Cardiac muscle cell (in vitro differentiated cells and primary cell): ENCODE data around the gene PSME2. TPM values are rescaled to one million over a fixed set of nuclear protein-coding genes. Genes with fewer than 3 reads are reported as not detected.

Experiments used
- DNase-seq, 2 donors: peaks; one replicate each; pipeline versions ENCODE4 v3.0.0 to v3.0.0-alpha.2; 2010 to 2017; ENCODE audit warnings: low read depth in 1 of 2, low spot score in 1 of 2
- H3K27ac ChIP-seq: fragments of 200-600 bp; sonication (generic); 2 replicates; pipeline ENCODE4 v1.5.1; 2016
- H3K27me3 ChIP-seq: fragments of 200-600 bp; sonication (generic); 2 replicates; pipeline ENCODE4 v1.6.0; 2016; ENCODE audit warnings: control low read depth
- H3K36me3 ChIP-seq: fragments of 200-600 bp; sonication (generic); 2 replicates; pipeline ENCODE4 v1.5.1; 2016; ENCODE audit warnings: control low read depth
- H3K4me1 ChIP-seq: fragments of 200-600 bp; sonication (generic); 2 replicates; pipeline ENCODE4 v1.8.1; 2017; ENCODE audit warnings: low read depth, mild to moderate bottlenecking, mixed run types
- H3K4me3 ChIP-seq: fragments of 200-600 bp; sonication (generic); 2 replicates; pipeline ENCODE4 v1.5.1; 2016; ENCODE audit warnings: mild to moderate bottlenecking
- H3K9me3 ChIP-seq: fragments of 200-600 bp; sonication (generic); 2 replicates; pipeline ENCODE4 v1.5.1; 2017; ENCODE audit warnings: low read depth, mild to moderate bottlenecking, control low read depth
- CTCF ChIP-seq: IDR thresholded peaks from 2 replicates; pipeline ENCODE4 v1.5.1; 2012; ENCODE audit warnings: low read depth, mild to moderate bottlenecking, low read length
- polyA plus RNA-seq: library from polyadenylated mRNA; unstranded; fragments of >200 nt; fragmentation: Nextera tagmentation; extraction: Ambion mirVana; gene quantifications from 2 replicates; pipeline ENCODE4 v1.2.1, GENCODE V29; 2016
- total RNA-seq: library from RNA; depleted of rRNA; stranded (reverse); fragments of >200 nt; gene quantifications from 2 replicates; pipeline ENCODE4 v1.2.3, GENCODE V29; 2016

The PSME2 gene
- total and polyA plus RNA-seq, 2 experiments from 2014 or later, result 92.3 to 331 TPM

- H3K4me1 ChIP-seq, result peaks cover 14% of the 10 kb centered on the region
- H3K4me3 ChIP-seq, result no peak overlapping the region
- H3K27ac ChIP-seq, result peak overlapping the region; percentile 25
- TF ChIP-seq CTCF, result no peak
- H3K36me3 ChIP-seq, result peaks cover 15% of the 10 kb centered on the region
- H3K27me3 ChIP-seq, result no peaks in the 10 kb centered on the region
- no peak for DNase-seq
- no peaks in the 10 kb centered on the region for H3K9me3 ChIP-seq
Observed at GRCh38 chr14:24137529-24138395, 8.6 kb downstream of the PSME2 start.

GRCh38 chr14:24136684-24137528 lies 9.5 kb downstream of the PSME2 start:
- Histone ChIP-seq H3K36me3 (peaks cover 15% of the 10 kb centered on the region), H3K4me3 (peak overlapping the region; percentile 63), H3K27me3 (no peaks in the 10 kb centered on the region), H3K4me1 (peaks cover 22% of the 10 kb centered on the region), H3K27ac (peak overlapping the region; percentile 25), H3K9me3 (no peaks in the 10 kb centered on the region)
- TF ChIP-seq CTCF, result no peak
- no peak for DNase-seq

DNA sequence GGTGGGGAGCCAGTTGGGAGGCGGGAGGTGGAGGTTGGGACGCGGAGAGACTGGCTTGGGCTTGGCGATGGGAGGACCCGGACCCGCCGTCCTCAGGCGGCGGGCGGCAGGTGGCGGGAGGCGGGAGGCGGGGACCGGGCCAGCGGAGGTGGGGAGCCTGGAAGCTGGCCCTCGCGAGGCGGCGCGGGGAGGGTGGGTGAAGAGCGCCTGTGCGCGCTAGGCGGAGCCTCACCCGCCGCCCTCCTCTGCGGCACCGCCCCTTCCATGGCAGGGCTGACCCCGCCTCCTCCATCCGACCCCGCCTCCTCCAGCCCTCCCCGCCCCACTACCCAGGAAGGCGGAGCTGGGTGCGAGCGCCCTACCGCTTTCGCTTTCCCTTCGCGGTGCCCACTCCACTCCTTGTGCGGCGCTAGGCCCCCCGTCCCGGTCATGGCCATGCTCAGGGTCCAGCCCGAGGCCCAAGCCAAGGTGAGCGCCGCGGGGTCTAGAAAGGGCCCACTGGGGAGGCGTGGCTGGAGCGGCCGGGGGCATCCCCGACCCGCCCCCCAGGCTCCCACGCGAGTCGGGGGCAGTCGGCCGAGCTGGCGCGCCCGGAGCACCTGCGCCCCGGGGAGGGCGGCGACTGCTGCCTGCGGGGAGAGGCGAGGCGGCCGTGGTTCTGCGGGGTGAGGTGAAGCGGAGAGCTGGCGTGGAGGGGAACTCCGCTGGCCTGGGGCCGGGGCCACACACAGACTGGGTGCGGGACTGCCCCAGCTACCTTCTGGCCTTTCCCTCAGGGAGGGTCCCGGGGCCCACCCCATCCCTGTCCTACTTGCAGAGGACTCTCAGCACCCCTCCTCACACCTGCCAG lies 10.4 kb downstream of the PSME2 start, which contains the start of gene PSME1:
Gene PSME1 (plus strand): TSS at position 361 of the 850 bp plus-strand sequence. CDS start 69 bp downstream, at position 430.
- peak; percentile 91 to 96 for DNase-seq
- no peaks in the 10 kb centered on the region for H3K27me3 ChIP-seq
- H3K36me3 ChIP-seq, result peaks cover 15% of the 10 kb centered on the region
- TF ChIP-seq CTCF, result no peak
- H3K9me3 ChIP-seq, result no peaks in the 10 kb centered on the region
- H3K4me3 ChIP-seq, result peak within 1 kb of the TSS; percentile 63
- H3K27ac ChIP-seq, result peak within 1 kb of the TSS; percentile 69
- peaks cover 31% of the 10 kb centered on the region for H3K4me1 ChIP-seq

DNA sequence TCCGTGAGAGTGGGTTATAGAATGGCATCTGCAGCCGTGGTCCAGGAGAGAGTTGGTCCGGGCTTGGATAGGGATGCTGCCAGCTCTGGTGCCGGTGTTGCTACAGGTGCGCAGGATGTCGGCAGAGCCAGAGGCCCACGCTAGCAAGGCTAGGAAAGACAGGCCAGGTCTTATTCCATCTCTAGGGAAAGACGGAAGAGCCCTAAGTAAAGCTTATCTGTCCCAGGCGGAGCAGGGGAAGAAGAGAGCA lies 10.9 kb downstream of the PSME2 start:
- Histone ChIP-seq H3K9me3 (no peaks in the 10 kb centered on the region), H3K27ac (peak overlapping the region; percentile 69), H3K27me3 (no peaks in the 10 kb centered on the region), H3K4me3 (peak overlapping the region; percentile 63), H3K4me1 (peaks cover 36% of the 10 kb centered on the region), H3K36me3 (peaks cover 15% of the 10 kb centered on the region)
- no peak for TF ChIP-seq CTCF
- DNase-seq, result no peak

- Histone ChIP-seq H3K27ac (no peak overlapping the region), H3K4me1 (peaks cover 40% of the 10 kb centered on the region), H3K27me3 (no peaks in the 10 kb centered on the region), H3K9me3 (no peaks in the 10 kb centered on the region), H3K4me3 (no peak overlapping the region), H3K36me3 (peaks cover 11% of the 10 kb centered on the region)
- TF ChIP-seq CTCF, result no peak
- no peak for DNase-seq
Observed at GRCh38 chr14:24133735-24134134, 12.7 kb downstream of the PSME2 start.
